T-helper 2 cell treated with Interferon-gamma antibody and Interleukin-4, amounts not matched to agents 100 ng/mL and 5 ng/mL, for 36 hours (primary cell): Measurements from ENCODE around the gene PIK3AP1. TPM values are rescaled to one million over a fixed set of nuclear protein-coding genes. Genes with fewer than 3 reads are reported as not detected.

ENCODE experiments used
- intact Hi-C: fragments of 100-400 bp; cut with micrococcal nuclease; formaldehyde crosslinking; loops from one replicate; pipeline ENCODE4 v1.15.1; 2023
- total RNA-seq: library from RNA; stranded (reverse); gene quantifications from 2 replicates; pipeline ENCODE4 v1.2.3, GENCODE V29; 2022

PIK3AP1 gene
- total RNA-seq, 1 donor from 2014 or later, result 3.1 TPM

- intact Hi-C loops, result no loop called here
These were observed 103.4 kb downstream of the PIK3AP1 start for GRCh38 chr10:96616961-96617360.

- intact Hi-C loops, result no loop called here
These were observed 105.8 kb downstream of the PIK3AP1 start for GRCh38 chr10:96614515-96614914.

GRCh38 chr10:96613576-96613975, 106.7 kb downstream of the PIK3AP1 start:
- intact Hi-C loops, result no loop called here

GRCh38 chr10:96612055-96612830, 108.1 kb downstream of the PIK3AP1 start:
- intact Hi-C loops, result no loop called here

GRCh38 chr10:96610817-96611216, 109.5 kb downstream of the PIK3AP1 start:
- intact Hi-C loops, result no loop called here

- intact Hi-C loops, result no loop called here
These were observed 110.8 kb downstream of the PIK3AP1 start for GRCh38 chr10:96609510-96609909.

GRCh38 chr10:96608805-96609204, 111.5 kb downstream of the PIK3AP1 start:
- intact Hi-C loops, result no loop called here

- intact Hi-C loops, result no loop called here
These were observed 112.1 kb downstream of the PIK3AP1 start for GRCh38 chr10:96608262-96608661.

- intact Hi-C loops, result no loop called here
These were observed 113.4 kb downstream of the PIK3AP1 start for GRCh38 chr10:96606946-96607345.

- intact Hi-C loops, result no loop called here
These were observed 114.1 kb downstream of the PIK3AP1 start for GRCh38 chr10:96606216-96606615.

GRCh38 chr10:96600337-96600736, 120.0 kb downstream of the PIK3AP1 start:
- intact Hi-C loops, result no loop called here

- intact Hi-C loops, result no loop called here
These were observed 121.5 kb downstream of the PIK3AP1 start for GRCh38 chr10:96598846-96599245.

GRCh38 chr10:96596422-96597407, 123.6 kb downstream of the PIK3AP1 start:
- intact Hi-C loops, result no loop called here

- intact Hi-C loops, result no loop called here
These were observed 124.6 kb downstream of the PIK3AP1 start for GRCh38 chr10:96595741-96596140.

GRCh38 chr10:96591946-96592345, 128.4 kb downstream of the PIK3AP1 start:
- intact Hi-C loops, result no loop called here

GRCh38 chr10:96588616-96589419, 131.5 kb downstream of the PIK3AP1 start:
- intact Hi-C loops, result loop anchor here (5.0 to 10.0 kb wide), 6 partner anchors 77 to 894 kb away; partner anchors contain the start of genes ARHGAP19, CCNJ, PIK3AP1 and RRP12

- intact Hi-C loops, result loop anchor here (5.0 to 10.0 kb wide), 6 partner anchors 76 to 893 kb away; partner anchors contain the start of genes ARHGAP19, CCNJ, PIK3AP1 and RRP12
These were observed 132.2 kb downstream of the PIK3AP1 start for GRCh38 chr10:96588060-96588554.

GRCh38 chr10:96587264-96588059, 132.9 kb downstream of the PIK3AP1 start:
- intact Hi-C loops, result loop anchor here (1.0 to 10.0 kb wide), 7 partner anchors 75 to 893 kb away; partner anchors contain the start of genes ARHGAP19, CCNJ, PIK3AP1 and RRP12

GRCh38 chr10:96586419-96587263, 133.7 kb downstream of the PIK3AP1 start, which contains the start of gene TM9SF3:
Gene TM9SF3, minus strand, starts transcription at chr10:96587012. Its CDS starts 177 bp downstream, at chr10:96586835.
- intact Hi-C loops, result loop anchor here (1.0 to 10.0 kb wide), 8 partner anchors 74 to 892 kb away; partner anchors contain the start of genes ARHGAP19, CCNJ, PIK3AP1 and RRP12
